ENCODE results near the gene NES.
"Not testable (repeated sequence)": the region's sequence is repeated elsewhere in the genome, so short reads cannot be mapped to it uniquely, and the experiment has no call there.

Gene NES

DNA sequence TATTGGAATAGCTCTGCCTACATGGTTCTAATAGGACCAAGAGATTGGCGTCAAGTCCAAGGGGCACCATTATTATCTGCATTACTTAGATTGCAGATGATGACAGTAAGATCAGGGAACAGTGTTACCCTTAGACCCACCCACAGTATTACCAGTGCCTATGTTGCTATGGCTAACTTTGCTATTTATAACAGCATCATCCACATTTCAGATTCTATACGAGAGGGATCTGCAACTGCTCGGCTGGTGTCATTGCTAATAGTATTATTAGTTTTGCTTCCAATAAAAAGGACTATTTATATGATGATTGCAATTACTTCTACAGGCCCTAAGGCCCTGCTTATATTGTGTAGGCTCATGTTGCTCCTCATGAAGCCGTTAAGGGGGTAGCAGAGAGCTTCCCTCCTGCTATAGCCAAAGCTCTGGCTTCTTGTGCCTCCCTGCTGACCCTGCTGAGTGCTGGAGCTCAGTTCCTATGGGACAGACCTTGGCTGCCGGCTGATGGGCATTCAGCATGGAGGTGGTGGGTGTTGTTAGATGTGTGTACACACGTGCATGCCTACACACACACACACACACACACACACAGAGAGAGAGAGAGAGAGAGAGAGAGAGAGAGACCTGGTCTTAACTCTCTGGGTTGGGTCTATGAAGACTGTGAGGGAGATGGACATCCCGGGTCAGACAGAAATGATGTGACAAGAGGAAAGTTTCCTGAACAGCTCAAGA lies 34.0 kb downstream of the NES start:
- DNase-seq: no peak

DNA sequence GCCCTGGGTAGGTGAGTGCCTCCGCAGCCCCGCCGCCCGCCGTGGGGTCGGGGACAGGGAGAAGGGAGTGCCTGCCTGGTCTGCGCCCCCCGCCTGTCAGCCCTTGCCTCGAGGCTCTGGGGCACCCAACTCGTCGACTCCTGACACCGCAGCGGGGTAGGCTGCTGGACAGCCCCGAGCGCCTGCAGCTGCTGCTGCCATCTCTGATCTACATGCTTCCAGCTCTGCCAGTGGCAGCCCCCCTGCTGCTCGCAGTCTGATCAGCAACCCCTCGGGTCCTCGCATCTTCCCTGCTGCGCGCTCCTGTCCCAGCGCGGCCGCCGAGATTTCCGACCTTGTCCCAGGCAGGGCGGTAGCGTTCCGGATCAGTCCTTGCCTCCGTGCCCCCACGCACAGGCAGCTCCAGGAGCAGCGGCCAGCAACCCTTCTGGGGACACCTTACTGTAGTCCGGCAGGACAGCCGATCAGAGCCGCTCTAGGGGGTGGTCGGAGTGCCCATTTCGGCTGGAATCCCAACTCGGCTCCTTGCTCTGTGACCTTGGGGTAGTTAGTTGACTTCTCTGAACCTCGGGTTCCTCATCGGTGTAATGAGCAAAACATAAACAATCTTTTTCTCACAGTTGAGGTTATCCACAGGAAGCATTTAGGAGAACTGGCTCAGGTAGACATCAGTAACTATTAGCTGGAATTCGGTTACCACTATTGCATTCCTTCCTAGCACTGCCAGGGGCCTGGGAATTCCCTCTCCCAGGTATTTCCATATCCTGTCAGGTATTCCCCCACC lies 34.8 kb downstream of the NES start:
- DNase-seq: no peak

DNA sequence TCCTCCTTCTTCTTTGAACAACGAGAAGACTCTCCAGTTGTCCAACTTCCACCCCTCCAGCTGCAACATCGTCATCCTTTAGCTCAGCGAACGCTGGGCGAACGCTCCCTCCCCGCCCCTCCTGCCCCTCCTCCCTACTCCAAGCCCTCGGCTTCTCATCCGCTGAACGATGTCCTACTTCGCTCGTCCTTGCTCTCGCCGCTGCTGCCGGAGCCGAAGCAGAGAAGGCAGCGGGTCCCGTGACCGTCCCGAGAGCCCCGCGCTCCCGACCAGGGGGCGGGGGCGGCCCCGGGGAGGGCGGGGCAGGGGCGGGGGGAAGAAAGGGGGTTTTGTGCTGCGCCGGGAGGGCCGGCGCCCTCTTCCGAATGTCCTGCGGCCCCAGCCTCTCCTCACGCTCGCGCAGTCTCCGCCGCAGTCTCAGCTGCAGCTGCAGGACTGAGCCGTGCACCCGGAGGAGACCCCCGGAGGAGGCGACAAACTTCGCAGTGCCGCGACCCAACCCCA lies 35.4 kb downstream of the NES start, which contains the start of gene BCAN:
BCAN (plus strand) TSS at position 357 of the 504 bp plus-strand sequence. CDS start 3,938 bp downstream, outside the sequence.
- DNase-seq: no peak

DNA sequence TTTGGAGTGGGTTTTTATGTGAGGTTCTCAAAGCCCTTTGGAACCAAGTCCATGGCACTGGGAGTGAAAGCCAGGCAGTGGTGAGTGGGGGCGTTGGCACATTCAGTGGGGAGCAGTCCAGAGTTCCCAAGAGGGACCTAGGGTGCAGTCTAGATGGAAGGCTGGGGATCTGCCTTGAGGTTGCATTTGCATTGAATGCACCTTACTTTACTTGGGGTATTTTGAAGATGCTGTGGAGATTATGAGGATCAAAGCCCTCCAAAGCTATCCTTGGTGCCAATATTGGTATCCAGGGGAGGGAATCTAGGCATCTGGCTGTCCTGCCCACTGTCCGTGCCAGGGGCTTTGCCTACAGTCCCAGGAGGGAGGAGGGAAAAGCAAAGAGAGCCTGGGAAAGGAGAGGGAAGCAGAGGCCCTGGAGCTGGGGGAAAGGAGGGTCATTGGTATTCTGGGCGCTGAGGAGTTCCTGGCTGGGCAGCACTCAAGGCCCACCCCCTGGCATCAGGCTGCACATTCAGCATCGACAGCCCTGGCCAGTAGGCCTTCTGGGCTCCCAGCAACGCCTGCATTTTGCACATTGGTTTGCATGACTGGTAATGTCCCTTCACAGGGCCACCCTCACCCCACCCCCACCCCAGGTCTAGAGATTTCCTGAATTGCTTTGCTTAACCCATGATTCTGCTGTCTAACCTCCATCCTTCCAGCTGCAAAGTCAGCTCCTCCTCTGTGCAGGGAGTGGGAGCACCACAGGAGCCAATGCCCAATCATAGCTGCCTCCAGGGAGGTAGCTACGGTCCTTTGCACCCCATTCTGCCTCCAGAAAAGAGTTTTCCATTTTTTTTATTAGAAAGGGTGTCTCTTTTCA lies 36.1 kb downstream of the NES start:
- no peak for DNase-seq

DNA sequence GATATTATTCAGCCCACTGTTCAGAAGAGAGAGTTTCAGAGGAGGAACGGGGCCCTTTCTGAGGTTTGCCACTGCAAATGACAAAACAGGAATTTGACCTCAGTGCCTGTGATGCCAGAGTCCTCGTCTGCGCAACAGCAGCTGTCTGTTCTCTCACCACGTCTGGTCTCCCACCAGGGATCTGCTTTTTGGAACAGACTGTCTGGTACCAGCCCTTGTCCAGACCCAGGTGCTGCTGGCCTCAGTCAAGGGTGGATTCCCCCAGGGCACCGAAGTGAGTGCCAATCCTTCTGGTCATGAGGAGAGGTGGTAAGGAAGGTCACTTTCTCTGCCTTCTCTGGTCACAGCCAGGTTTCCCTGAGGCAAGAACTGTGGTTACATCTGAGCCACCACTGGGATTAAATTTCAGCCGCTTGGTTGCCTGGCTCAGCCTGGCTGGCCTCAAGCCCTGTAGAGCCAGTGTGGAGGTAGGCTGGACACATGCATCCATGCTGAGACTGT lies 37.6 kb downstream of the NES start:
- no peak for DNase-seq

DNA sequence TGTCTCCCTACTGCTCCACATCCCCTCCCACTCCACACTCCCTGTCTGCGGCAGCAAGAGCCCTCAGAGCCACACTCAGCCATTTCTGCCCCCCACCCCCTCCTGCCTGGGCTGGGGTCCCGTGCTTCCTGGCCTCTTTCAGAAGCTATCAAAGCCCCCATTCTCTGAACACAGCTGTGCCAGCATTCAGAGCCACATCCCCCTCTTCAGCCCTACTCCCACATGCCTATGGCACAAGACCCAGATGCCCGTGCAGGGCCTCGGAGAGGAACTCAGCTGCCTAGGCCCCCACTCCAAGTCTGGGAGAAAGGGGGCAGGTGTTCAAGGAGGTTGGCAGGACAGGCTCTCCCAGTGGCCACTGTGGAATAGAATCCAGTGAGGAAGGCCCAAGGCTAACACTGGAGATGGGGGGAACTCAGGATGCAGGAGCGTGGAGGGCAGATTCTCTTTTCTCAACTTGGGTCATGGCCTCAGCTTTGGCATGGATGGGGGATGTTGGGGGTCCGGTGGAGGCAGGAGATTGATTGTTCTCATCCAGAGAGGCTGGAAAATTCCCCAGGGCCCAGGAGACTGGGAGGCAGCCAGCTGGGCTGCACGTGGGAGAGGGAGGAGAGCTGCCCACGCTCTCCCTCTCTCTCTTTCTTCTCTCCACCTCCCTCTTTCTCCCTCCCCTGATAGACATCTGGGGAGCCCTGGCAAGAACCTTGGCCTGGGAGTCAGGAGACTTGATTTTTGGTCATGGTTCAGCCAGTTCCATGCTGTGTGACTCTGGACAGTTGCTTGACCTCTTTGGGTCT lies 38.8 kb downstream of the NES start:
- DNase-seq: no peak

DNA sequence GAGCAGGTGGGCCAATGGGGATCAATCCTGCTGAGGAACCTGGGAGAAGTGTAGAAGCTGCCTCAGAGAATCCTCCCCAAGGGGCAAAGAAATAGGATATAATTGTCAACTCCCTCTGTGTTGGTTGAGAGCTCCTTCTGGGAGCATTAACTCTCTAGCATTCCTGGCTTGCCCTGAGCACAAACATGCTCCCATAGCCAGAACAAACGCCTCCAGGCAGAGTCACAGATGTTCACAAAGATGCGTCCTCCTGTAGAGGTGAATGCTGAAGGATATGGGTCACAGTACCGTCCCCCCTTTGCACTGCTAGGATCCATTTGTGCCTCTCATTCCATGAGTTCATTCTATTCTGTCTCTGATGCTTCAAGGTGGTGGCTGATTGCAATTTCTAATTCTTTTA lies 44.9 kb downstream of the NES start:
- no peak for DNase-seq

DNA sequence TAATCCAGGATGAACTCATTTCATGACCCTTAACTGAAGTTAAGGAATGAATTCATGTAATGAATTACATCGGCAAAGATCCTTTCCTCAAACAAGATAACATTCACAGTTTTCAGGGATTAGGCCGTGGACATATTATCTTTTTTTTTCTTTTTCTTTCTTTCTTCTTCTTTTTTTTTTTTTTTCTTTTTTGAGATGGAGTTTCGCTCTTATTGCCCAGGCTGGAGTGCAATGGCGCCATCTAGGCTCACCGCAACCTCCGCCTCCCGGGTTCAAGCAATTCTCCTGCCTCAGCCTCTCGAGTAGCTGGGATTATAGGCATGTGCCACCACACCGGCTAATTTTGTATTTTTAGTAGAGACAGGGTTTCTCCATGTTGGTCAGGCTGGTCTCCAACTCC lies 46.1 kb downstream of the NES start:
- DNase-seq: not testable (repeated sequence)

DNA sequence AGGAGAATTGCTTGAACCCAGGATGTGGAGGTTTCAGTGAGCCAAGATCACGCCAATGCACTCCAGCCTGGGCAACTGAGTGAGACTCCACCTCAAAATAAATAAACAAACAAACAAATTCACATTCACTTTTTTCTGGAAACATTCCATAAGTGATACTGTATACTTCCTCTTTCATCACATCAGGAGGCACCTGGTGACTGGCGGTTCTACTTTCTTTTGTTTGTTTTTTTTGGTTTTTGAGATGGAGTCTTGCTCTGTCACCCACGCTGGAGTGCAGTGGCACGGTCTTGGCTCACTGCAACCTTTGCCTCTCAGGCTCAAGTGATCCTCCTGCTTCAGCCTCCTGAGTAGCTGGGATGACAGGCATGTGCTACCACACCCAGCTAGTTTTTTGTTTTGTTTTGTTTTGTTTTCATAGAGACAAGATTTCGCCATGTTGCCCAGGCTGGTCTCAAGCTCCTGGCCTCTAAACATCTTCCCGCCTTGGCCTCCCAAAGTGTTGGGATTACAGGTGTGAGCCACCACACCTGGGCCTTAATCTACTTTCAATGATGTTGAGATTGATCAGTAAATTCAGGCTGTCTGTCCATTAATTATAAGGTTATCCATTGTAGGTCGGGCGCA lies 47.3 kb downstream of the NES start:
- DNase-seq: no peak

DNA sequence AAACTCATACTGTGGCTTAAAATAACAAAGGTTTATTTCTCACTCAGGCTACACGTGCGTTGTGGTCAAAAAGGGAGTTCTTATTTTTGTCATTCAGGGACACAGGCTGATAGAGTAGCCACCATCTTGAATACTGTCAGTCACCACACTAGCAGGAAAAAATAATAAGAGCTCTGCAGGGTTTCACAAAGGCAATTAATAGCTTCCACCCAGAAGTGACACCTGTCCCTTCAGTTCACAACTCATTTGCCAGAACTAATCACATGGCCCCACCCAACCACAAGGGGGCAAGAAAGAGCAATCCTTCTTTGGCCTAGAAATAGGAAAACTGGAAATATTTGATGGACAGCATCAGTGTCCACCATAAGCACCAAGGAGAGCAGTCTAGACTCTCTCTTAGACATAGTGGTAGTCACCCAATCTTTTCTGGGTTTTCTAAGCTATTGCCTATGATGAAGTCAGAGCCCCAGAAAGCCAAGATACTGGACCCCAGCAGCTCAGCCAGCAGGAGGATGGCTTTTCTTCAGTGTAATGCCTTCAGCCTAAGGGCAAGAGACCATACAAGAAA lies 49.8 kb downstream of the NES start:
- DNase-seq: no peak

DNA sequence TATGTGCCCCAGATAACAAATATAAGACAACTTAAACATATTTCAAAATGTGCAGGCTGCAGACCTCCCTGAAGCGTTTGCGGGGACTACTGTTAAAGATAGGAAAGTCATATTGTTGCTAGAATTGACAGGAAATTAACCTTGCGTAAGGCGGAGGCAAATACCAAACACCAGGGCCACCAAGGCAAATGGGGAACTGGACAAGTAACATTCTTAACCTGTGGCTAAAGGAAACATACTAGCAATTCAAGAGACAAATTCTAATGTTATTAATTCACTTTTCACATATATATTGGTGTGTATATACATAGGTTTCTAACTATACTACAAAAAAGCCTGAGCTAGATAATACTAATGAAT lies 51.1 kb downstream of the NES start:
- DNase-seq: no peak

DNA sequence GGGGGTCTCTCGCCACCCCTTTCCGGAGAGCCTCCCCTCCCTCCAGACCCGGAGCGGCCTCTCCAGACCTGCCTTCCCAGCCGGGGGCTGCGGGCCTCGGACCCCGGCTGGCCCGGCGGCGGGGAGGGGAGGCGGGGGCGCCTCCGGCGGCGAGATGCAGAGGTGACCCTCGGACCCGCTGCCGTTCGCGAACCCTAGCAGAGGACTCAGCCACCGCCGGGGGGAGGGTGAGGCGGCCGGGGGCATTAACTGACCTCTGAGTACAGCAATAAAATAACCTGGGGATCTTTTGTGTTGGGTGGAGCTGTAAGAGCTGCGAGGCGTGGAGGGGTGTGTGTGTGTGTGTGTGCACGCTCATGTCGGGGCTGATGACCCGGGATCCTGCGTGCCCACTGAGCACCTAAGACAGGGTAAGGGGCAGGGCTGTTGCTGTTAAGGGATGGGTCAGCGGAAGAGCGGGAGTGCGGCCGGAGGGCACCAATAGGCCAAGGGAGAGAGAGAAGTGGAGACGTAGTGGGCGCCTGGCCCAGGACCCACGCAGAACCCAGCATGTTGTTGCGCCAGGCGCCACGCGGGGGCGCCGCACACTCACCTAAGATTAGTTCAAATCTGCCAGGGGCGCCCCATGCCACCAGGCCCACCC lies 51.6 kb downstream of the NES start:
- DNase-seq: peak; percentile 63

DNA sequence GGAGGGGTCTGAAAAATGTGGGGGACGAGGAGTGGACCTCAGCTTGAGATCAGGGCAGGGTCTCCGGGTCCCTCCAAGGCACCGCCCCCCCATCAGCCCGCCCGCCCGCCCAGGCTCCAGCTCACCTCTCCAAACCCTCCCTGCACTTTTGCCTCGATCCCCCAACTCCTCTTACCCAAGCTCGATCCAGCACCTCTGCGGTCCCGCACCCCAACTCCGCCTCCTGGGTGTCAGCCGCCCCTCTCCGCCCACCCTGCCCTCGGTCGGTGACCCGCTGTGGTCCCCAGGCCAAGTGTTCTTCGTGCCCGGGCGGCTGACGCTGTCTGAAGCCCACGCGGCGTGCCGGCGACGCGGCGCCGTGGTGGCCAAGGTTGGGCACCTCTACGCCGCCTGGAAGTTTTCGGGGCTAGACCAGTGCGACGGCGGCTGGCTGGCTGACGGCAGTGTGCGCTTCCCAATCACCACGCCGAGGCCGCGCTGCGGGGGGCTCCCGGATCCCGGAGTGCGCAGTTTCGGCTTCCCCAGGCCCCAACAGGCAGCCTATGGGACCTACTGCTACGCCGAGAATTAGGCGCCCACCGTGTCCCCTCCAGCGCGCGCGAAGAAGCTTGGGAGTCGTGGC lies 52.3 kb downstream of the NES start:
- DNase-seq: no peak

DNA sequence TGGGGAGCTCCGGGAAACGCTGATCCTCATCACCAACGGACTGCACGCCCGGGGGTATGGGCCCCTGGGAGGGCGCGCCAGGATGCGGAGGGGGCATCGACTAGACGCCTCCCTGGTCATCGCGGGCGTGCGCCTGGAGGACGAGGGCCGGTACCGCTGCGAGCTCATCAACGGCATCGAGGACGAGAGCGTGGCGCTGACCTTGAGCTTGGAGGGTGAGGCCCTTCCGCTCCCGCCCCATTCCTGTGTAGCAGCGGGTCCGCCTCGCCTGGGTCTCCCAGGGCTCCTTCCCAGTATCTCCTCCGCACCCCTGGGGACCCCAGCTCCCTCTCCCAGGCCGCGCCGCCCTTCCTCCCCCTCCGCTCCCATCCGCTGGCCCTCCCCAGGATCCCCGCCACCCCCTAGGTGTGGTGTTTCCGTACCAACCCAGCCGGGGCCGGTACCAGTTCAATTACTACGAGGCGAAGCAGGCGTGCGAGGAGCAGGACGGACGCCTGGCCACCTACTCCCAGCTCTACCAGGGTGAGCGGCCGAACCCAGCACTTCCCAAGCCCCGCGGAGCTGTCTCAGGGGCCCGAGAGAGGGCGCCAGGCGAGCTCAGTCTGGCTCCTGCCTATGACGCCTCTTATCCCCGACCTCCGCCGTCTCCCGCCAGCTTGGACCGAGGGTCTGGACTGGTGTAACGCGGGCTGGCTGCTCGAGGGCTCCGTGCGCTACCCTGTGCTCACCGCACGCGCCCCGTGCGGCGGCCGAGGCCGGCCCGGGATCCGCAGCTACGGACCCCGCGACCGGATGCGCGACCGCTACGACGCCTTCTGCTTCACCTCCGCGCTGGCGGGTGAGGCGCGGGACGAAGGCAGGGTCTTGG lies 53.0 kb downstream of the NES start:
- DNase-seq: no peak

DNA sequence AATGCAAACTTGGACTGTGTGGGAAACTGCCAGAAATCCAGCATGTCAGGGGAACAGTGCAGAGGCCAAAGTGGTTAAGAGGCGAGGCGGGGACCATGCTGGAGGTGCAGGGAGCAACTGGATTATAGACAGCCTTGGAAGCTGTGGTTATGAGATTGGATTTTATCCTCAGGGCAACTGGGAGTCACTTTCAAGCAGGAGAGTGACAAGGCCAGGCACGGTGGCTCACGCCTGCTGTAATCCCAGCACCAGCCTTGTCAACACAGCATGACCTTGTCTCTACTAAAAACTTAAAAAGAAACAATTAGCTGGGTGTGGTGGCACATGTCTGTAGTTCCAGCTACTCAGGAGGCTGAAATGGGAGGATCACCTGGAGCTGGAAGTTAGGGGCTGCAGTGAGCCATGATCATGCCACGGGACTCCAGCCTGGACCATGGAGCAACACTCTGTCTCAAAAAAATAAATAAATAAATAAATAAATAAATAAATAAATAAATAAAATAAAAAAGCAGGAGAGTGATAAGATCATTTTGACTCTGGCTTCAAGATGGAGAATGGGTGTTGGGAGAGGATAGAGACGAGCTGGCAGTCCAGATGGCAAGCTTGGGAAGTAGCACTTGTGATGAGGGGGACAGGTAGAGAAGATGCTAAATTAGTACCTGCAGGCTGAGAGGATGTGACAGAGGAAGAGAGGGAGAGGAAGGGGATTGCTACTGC lies 54.5 kb downstream of the NES start:
- no peak for DNase-seq

DNA sequence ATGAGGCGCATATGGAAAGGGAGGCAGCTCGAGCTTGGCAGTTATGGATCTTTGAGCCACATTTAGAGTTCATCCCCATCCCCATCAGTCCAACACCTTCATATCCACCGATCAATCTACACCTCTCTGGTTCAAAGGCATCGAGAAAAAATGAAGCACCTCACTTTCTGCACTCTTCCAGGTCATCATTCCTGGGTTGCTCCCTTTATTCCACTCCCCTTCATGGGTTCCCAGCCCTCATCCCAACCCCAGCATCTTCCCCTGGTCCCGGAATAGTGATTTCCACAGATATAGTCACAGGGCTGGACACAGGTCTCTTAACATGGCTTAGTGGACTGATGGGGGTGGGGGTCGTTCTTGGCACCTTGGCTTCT lies 57.6 kb downstream of the NES start:
- DNase-seq: no peak

DNA sequence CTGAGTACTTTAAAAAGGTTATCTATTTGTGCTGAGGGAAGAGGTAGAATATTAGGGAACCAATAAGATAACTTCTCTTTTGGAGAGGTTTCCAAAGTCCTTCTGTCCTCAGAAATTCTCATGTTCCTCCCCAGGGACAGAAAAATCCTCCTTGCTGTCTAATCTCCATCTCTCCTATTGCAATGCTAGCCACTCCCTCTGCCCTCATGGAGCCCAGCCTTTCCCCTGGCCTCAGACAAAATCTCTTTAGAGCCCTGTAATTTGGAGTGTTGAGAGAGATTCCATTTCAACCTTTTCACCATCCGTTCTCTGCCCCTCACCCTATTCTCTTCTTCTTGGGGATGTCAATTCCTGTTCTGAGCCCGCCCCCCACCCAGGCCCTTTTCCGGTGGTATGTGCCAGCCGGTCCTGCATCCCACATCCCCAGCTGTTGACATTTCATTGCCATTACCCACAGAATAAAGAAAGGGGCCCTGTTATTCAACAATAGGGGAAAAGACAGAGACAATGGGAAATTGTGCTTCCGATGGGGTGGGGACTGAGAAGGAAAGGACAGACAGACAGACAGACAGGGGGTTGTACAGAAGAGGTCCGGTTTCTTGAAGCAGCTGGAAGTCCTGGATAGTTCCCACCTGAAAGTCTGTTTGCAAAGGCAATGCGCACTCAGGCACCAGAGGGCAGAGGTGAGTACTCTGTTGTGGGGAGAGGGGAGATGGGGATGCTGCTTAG lies 58.2 kb downstream of the NES start, which contains the start of gene HAPLN2:
HAPLN2 (plus strand) TSS at position 563 of the 729 bp plus-strand sequence. CDS start 4,076 bp downstream, outside the sequence.
- DNase-seq: no peak

Measured in activated T-cell treated with anti-CD3 and anti-CD28 coated beads for 4 hours (primary cell).